ACC112 (cell line): ENCODE measurements around the gene CHRM2.
A peak's percentile ranks its signal among the peaks of the same experiment; 100 is the strongest.

Source experiments
- H2AFZ ChIP-seq: fragments of 200-600 bp; sonication (generic); one replicate; pipeline ENCODE4 v1.6.0; 2017; ENCODE audit warnings: antibody characterized with exemption, low read length; ENCODE audit not compliant: unreplicated experiment
- H3K27ac ChIP-seq: fragments of 200-600 bp; sonication (generic); 2 replicates; pipeline ENCODE4 v1.5.1; 2014; ENCODE audit warnings: low read depth, mild to moderate bottlenecking, antibody characterized with exemption, low read length, moderate library complexity
- H3K27me3 ChIP-seq: fragments of 200-600 bp; sonication (generic); 2 replicates; pipeline ENCODE4 v1.6.1; 2014; ENCODE audit warnings: mild to moderate bottlenecking, antibody characterized with exemption, low read length, moderate library complexity, mixed read lengths; ENCODE audit not compliant: insufficient read depth
- H3K36me3 ChIP-seq: fragments of 200-600 bp; sonication (generic); 2 replicates; pipeline ENCODE4 v1.6.1; 2016; ENCODE audit warnings: mild to moderate bottlenecking, antibody characterized with exemption, low read length, moderate library complexity, mixed read lengths; ENCODE audit not compliant: insufficient read depth
- H3K4me1 ChIP-seq: fragments of 200-600 bp; sonication (generic); one replicate; pipeline ENCODE4 v1.6.1; 2016; ENCODE audit warnings: low read length, mixed read lengths; ENCODE audit not compliant: insufficient read depth, unreplicated experiment, control insufficient read depth
- H3K4me3 ChIP-seq: fragments of 200-600 bp; sonication (generic); 2 replicates; pipeline ENCODE4 v1.5.1; 2014; ENCODE audit warnings: mild to moderate bottlenecking, low read depth, low read length
- H3K79me2 ChIP-seq: fragments of 200-600 bp; sonication (generic); one replicate; pipeline ENCODE4 v1.6.0; 2016; ENCODE audit warnings: low read length; ENCODE audit not compliant: control insufficient read depth, unreplicated experiment, insufficient read depth

The CHRM2 gene

DNA sequence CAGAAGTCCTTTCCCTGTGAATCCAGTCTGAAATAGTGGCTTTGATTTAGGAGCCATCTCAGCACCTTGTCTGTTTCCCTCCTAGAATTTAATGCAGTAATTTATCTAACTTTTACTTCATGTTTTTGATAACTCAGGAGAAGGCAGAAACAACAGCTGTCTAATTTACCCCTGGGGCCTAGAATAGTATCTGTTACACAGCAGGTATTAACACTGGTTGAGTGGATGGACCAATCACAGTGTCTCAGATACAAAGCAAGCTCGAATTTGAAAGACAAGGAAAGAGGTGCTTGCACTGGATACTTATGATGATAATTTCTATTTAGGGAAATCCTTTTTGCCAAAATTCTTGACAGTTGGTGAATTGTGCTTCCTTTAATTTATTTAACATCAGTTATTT lies 23.4 kb downstream of the CHRM2 start:
- Histone ChIP-seq H3K27me3 (peaks cover 17% of the 10 kb centered on the region; the same call in 1 of the 2 replicates), H3K27ac (no peak overlapping the region), H3K36me3 (no peaks in the 10 kb centered on the region), H3K79me2 (no peaks in the 10 kb centered on the region), H3K4me3 (no peak overlapping the region), H2AFZ (no peak overlapping the region), H3K4me1 (no peaks in the 10 kb centered on the region)

DNA sequence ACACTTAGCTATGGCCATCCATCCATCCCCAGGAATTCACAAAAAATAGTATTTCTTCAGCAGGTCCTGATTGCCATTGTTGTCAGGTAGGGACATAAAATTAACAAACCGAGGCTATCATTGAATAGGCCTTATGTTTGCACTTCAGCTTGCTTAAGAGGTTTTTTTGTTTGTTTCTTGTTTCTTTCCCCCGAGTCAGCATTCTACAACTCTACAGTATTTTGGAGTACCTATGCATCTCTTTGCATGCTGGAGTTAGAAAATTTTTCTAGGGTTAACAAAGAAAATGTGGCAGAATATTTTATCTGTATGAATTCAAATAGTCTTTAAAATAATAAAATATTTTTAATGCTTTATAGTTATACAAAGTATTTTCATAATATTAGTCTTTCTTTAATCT lies 26.3 kb downstream of the CHRM2 start:
- Histone ChIP-seq H3K4me3 (no peak overlapping the region), H3K79me2 (no peaks in the 10 kb centered on the region), H2AFZ (no peak overlapping the region), H3K27me3 (peaks cover 8% of the 10 kb centered on the region; the same call in 1 of the 2 replicates), H3K36me3 (no peaks in the 10 kb centered on the region), H3K4me1 (no peaks in the 10 kb centered on the region), H3K27ac (no peak overlapping the region)

DNA sequence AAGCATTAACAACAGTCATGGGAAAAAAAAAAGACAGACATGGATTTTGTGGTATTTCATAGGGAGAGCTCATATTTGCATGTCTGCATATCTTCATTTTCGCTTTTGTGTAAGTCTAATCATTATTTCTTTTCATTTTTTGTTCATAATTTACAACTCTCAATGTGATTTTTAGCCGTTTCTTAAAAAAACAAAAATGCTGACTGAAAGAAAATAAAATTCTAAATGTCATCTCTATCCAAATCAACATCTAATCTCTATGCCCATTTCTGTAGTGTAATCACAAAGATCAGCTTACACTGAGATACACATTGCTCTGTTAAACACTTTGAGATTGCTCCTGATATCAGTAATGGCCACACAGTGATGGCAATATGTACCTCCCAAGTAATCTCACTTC lies 29.2 kb downstream of the CHRM2 start:
- Histone ChIP-seq H3K36me3 (no peaks in the 10 kb centered on the region), H3K4me3 (no peak overlapping the region), H3K4me1 (no peaks in the 10 kb centered on the region), H3K27ac (no peak overlapping the region), H3K79me2 (no peaks in the 10 kb centered on the region), H2AFZ (no peak overlapping the region), H3K27me3 (no peaks in the 10 kb centered on the region)

DNA sequence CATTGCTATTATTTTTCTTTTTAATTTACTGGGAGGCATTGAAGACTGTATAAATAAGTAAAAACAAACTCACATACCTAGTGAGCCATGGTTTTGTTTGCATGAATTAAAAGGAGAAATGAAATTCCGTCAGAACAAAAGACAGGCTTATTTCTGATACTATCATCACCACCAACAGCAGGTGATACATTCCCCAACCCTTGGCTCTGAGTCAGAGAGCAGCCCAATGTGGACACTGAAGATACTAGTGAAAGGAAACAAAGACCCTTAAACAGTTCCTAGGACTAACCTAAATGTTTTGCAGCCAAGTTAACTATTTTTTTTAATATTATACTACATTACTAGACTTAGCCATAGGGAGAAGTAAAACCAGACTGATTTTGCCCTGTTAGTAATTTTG lies 31.6 kb downstream of the CHRM2 start:
- no peaks in the 10 kb centered on the region for H3K27me3 ChIP-seq
- H3K36me3 ChIP-seq = no peaks in the 10 kb centered on the region
- H3K79me2 ChIP-seq = no peaks in the 10 kb centered on the region
- H3K4me3 ChIP-seq = no peak overlapping the region
- no peak overlapping the region for H3K27ac ChIP-seq
- H2AFZ ChIP-seq = no peak overlapping the region
- H3K4me1 ChIP-seq = no peaks in the 10 kb centered on the region

DNA sequence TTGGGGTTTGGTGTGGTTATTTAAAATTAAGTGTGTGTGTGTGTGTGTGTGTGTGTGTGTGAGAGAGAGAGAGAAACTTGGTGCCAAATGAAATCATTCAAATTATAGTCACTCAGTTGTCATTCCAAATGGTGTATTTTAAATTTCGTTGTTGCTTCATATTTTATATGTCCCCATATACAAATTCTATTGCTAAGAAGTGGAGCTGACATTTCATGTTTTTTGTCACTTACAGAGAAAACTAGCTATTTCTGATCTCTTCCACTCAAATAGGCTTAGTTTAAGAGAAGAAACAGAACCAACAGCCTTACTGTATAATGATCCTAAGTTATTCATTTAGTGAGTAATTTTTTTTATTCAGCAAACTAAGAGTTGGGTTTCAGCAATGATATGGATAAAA lies 42.3 kb downstream of the CHRM2 start:
- Histone ChIP-seq H3K36me3 (no peaks in the 10 kb centered on the region), H3K4me1 (no peaks in the 10 kb centered on the region), H3K27me3 (no peaks in the 10 kb centered on the region), H2AFZ (no peak overlapping the region), H3K79me2 (no peaks in the 10 kb centered on the region), H3K4me3 (no peak overlapping the region), H3K27ac (no peak overlapping the region)

DNA sequence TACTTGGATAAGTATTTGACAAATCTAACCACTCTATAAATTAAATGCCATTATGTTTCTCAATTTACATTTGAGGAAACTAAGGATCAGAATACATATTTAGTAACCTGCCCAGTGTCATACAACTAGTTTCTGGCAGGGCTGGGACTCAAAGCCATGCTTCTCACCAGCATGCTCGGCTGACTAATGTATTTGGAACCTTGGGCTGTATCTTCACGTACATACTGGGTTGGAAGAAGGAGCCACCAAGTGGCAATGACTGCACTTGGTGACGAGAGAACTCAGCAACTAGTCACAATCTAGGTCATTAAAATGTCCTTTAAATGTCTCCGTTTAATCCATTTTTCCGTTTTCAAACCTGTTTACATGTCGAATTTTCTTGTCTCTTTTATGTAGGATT lies 42.9 kb downstream of the CHRM2 start:
- no peak overlapping the region for H3K27ac ChIP-seq
- no peaks in the 10 kb centered on the region for H3K36me3 ChIP-seq
- no peaks in the 10 kb centered on the region for H3K4me1 ChIP-seq
- no peak overlapping the region for H3K4me3 ChIP-seq
- no peaks in the 10 kb centered on the region for H3K79me2 ChIP-seq
- no peaks in the 10 kb centered on the region for H3K27me3 ChIP-seq
- H2AFZ ChIP-seq = peak overlapping the region; percentile 87

DNA sequence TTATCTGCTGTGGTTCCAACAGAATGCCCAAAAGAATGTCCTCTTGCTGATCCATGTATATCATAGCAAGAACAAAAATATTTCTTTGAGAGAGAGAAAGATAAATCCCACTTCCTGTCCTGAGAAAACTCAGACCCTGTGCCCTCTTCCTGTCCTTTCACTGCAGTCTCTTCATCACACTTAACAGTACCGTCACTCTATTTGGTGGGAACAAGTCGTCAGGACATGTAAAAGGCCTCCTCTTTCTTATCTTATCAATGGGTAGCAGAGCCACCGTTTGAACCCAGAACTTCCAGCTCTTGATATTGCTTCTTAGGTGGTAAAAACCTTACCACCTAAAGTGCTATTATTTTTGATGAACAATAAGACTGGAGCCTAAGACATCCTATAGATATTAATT lies 43.9 kb downstream of the CHRM2 start:
- Histone ChIP-seq H3K79me2 (no peaks in the 10 kb centered on the region), H3K27ac (no peak overlapping the region), H3K36me3 (no peaks in the 10 kb centered on the region), H3K4me1 (no peaks in the 10 kb centered on the region), H3K27me3 (no peaks in the 10 kb centered on the region), H2AFZ (no peak overlapping the region), H3K4me3 (no peak overlapping the region)

DNA sequence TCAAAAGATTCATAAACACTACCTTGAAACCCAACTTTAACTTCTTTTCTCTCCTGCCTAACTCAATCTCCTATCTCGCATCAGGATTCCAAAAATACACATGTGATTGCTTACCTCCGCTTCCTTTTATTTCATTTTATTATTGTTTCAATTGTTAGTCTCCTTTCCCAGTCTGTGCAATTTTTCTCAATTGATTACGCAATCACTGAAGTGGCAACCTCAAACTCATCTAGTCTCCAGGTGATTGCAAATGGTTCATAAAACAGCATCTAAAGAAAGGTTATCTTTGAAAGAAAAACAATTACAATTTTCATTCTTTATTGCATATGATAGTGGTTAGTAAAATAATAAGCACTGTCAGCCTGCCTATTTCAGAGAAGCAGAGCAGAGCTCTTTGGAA lies 45.6 kb downstream of the CHRM2 start:
- Histone ChIP-seq H3K79me2 (no peaks in the 10 kb centered on the region), H3K27ac (no peak overlapping the region), H3K4me3 (no peak overlapping the region), H2AFZ (no peak overlapping the region), H3K27me3 (no peaks in the 10 kb centered on the region), H3K36me3 (no peaks in the 10 kb centered on the region), H3K4me1 (no peaks in the 10 kb centered on the region)

DNA sequence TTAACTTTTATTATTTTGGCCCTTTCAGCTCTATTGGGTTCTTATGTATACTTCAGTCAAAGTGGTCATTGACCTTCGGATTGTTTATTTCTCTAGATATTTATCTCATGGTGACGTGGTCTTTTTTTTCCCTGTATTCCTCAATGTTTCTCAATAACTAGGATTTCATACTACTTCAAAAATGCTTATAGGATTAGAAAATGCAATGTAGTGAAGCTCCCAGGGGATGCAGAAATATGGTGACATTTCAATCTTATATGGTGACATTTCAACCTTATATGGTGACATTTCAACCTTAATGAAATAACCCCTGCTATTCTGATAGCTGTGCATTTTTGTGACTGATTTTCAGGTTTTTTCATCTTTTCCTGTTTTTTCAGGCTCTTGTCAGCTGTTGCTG lies 51.4 kb downstream of the CHRM2 start:
- Histone ChIP-seq H2AFZ (no peak overlapping the region), H3K4me3 (no peak overlapping the region), H3K36me3 (no peaks in the 10 kb centered on the region), H3K4me1 (peaks cover 4% of the 10 kb centered on the region), H3K27me3 (no peaks in the 10 kb centered on the region), H3K79me2 (no peaks in the 10 kb centered on the region), H3K27ac (no peak overlapping the region)

DNA sequence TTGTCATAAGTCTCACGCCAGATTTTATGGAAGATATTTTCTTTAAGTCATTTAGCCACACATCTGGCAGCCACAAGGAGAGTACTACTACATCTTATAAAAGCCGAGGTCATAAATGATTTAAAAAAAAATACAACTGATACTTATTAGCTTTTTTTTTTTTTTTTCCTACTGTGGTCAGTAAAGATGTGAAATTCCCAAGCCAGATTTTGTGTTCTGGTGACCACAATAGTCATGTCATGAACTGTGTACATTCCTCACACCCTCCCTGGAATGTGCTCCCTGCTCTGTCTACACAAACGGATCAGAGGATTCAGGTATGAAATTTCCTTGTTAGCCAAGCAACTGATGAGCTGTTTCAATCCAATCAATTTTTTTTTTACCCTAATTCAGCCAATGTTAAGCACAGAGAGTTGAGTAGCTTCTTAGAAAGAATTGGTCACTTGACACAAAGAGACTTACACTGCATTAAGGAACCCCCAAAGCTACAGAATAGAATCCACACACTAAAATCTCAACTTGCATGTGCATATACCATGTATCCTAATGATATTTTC lies 54.7 kb downstream of the CHRM2 start:
- Histone ChIP-seq H2AFZ (no peak overlapping the region), H3K4me1 (peaks cover 12% of the 10 kb centered on the region), H3K79me2 (no peaks in the 10 kb centered on the region), H3K27me3 (no peaks in the 10 kb centered on the region), H3K36me3 (no peaks in the 10 kb centered on the region), H3K27ac (no peak overlapping the region), H3K4me3 (no peak overlapping the region)

DNA sequence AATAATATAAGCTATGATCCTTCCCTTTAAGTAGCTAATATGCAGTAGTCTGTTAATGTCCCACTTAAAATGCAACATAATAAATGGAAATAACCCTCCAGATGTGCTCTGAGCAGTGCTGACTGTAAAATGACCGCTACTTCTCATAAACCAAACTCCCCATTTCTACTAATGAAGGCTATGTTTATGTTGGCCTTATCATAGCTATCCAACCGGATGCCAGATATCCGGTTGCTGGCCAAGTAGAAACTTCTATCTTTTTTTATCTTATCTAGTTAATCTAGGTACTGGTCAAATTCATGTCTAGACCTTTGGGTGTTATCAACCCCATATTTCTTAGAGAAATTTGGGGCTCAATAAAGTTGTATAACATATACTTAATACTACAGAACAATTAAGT lies 56.6 kb downstream of the CHRM2 start:
- Histone ChIP-seq H2AFZ (no peak overlapping the region), H3K4me1 (peaks cover 12% of the 10 kb centered on the region), H3K4me3 (no peak overlapping the region), H3K36me3 (no peaks in the 10 kb centered on the region), H3K27ac (no peak overlapping the region), H3K27me3 (no peaks in the 10 kb centered on the region), H3K79me2 (no peaks in the 10 kb centered on the region)
